Naive thymus-derived CD8-positive, alpha-beta T cell (primary cell): ENCODE data around the gene DNAJC15. TPM values are rescaled to one million over a fixed set of nuclear protein-coding genes. Genes with fewer than 3 reads are reported as not detected.

Experiments
- ATAC-seq, 2 donors: fragments of 150-1000 bp; cut with Tn5 transposase in 1 of 2; sonication (Bioruptor Pico), chemical (Tn5 transposase) in 1 of 2; 1 replicate in 1 of 2; 2 replicates in 1 of 2; pipeline ENCODE4 v1.10.0; 2021; ENCODE audit warnings: mild to moderate bottlenecking in 2 of 2, moderate library complexity in 2 of 2
- POLR2A ChIA-PET: fragments of 350-600 bp; sonication (Branson Sonifier 250); formaldehyde crosslinking; loops from one replicate; lab custom pipeline; 2021; ENCODE audit warnings: antibody characterized with exemption; lab: Charles Lee
- DNase-seq, 10 donors: peaks; one replicate each; pipeline versions ENCODE4 v3.0.0 to v3.0.0-alpha.2; 2020 to 2022
- H3K27ac Mint-ChIP-seq, 10 donors: one replicate each; pipeline ENCODE4 v1.8.0; 2020 to 2022; ENCODE audit warnings: mild to moderate bottlenecking in 10 of 10, mixed read lengths in 10 of 10, moderate library complexity in 4 of 10, inconsistent platforms in 1 of 10
- H3K27me3 Mint-ChIP-seq, 5 donors: one replicate each; pipeline ENCODE4 v1.8.0; 2021 to 2022; ENCODE audit warnings: mixed read lengths in 5 of 5
- H3K36me3 Mint-ChIP-seq, 3 donors: one replicate each; pipeline ENCODE4 v1.8.0; 2020 to 2022; ENCODE audit warnings: mixed read lengths in 3 of 3, mild to moderate bottlenecking in 2 of 3, inconsistent platforms in 1 of 3
- H3K4me1 Mint-ChIP-seq, 4 donors: one replicate each; pipeline ENCODE4 v1.8.0; 2021 to 2022; ENCODE audit warnings: mixed read lengths in 4 of 4
- H3K4me3 Mint-ChIP-seq, 10 donors: one replicate each; pipeline ENCODE4 v1.8.0; 2020 to 2022; ENCODE audit warnings: mild to moderate bottlenecking in 10 of 10, mixed read lengths in 10 of 10, moderate library complexity in 6 of 10, inconsistent platforms in 1 of 10
- H3K9me3 Mint-ChIP-seq, 9 donors: one replicate each; pipeline ENCODE4 v1.8.0; 2020 to 2022; ENCODE audit warnings: mixed read lengths in 9 of 9, mild to moderate bottlenecking in 3 of 9, inconsistent platforms in 1 of 9, moderate library complexity in 1 of 9
- polyA plus RNA-seq, 3 donors: library from polyadenylated mRNA; unstranded; fragments of 300-500 nt; fragmentation: Illumina TruSeq; gene quantifications; one replicate each; pipeline ENCODE4 v1.2.3, GENCODE V29; 2021
- total RNA-seq, 8 experiments: library from RNA in 2 of 8; stranded (reverse) in 2 of 8; gene quantifications; one replicate each; pipeline ENCODE4 v1.2.3 and lab custom pipeline; 2021 to 2026

The DNAJC15 gene
- total and polyA plus RNA-seq, 5 experiments from 2014 or later: 9.5 to 26.5 (median 12.7) TPM

- peaks cover 7 to 34% (median 30%) of the 10 kb centered on the region in 4 donors for H3K4me1 Mint-ChIP-seq
- POLR2A ChIA-PET: no interaction called here
Observed at GRCh38 chr13:43077906-43078305, 54.5 kb downstream of the DNAJC15 start.

GRCh38 chr13:43078399-43078798 is 55.0 kb downstream of the DNAJC15 start:
- Mint-ChIP-seq H3K27me3 (no peaks in the 10 kb centered on the region), H3K9me3 (peaks cover 0 to 5% (median 0%) of the 10 kb centered on the region in 9 donors), H3K4me1 (peaks cover 5 to 33% (median 25%) of the 10 kb centered on the region in 4 donors), H3K36me3 (peaks cover 15 to 29% (median 24%) of the 10 kb centered on the region in 3 donors), H3K4me3 (no peak overlapping the region), H3K27ac (peak overlapping the region in 2 of 10 donors; percentile 16 to 67)
- POLR2A ChIA-PET: no interaction called here
- ATAC-seq: no peak
- no peak for DNase-seq

More at GRCh38 chr13:43077906-43078305, 54.5 kb downstream of the DNAJC15 start:
- Mint-ChIP-seq H3K4me3 (no peak overlapping the region), H3K36me3 (peaks cover 17 to 31% (median 24%) of the 10 kb centered on the region in 3 donors), H3K27ac (peak overlapping the region in 4 of 10 donors; percentile 11 to 81 (median 70)), H3K27me3 (no peaks in the 10 kb centered on the region), H3K9me3 (peaks cover 0 to 5% (median 0%) of the 10 kb centered on the region in 9 donors)
- no peak for ATAC-seq
- no peak for DNase-seq

- POLR2A ChIA-PET: no interaction called here
- Mint-ChIP-seq H3K9me3 (peaks cover 0 to 5% (median 0%) of the 10 kb centered on the region in 9 donors), H3K27ac (no peak overlapping the region), H3K4me1 (peaks cover 5 to 29% (median 24%) of the 10 kb centered on the region in 4 donors), H3K36me3 (peaks cover 15 to 29% (median 24%) of the 10 kb centered on the region in 3 donors), H3K27me3 (no peaks in the 10 kb centered on the region), H3K4me3 (no peak overlapping the region)
- ATAC-seq (no peak), DNase-seq (no peak)
Observed at GRCh38 chr13:43079392-43079931, 56.1 kb downstream of the DNAJC15 start.

GRCh38 chr13:43080199-43080598 is 56.8 kb downstream of the DNAJC15 start:
- Mint-ChIP-seq H3K27me3 (no peaks in the 10 kb centered on the region), H3K27ac (no peak overlapping the region)

DNA sequence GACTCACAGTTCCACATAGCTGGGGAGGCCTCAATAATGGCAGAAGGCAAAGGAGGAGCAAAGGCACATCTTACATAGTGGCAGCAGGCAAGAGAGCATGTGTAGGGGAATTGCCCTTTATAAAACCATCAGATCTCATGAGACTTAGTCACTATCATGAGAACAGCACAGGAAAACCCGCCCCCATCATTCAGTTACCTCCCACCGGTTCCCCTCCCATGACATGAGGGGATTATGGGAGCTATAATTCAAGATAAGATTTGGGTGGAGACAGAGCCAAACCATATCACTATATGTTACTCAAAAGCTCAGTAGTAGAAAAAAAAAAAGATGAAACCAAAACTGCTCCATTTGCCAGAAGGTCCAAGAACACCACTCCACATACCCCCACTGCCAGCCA is 58.5 kb downstream of the DNAJC15 start:
- Mint-ChIP-seq H3K4me1 (peaks cover under 1 to 10% (median 6%) of the 10 kb centered on the region in 4 donors), H3K27ac (peak overlapping the region in 1 of 10 donors; percentile 31), H3K36me3 (peaks cover 15 to 42% (median 31%) of the 10 kb centered on the region in 3 donors), H3K4me3 (no peak overlapping the region), H3K27me3 (no peaks in the 10 kb centered on the region), H3K9me3 (peaks cover 0 to 5% (median 0%) of the 10 kb centered on the region in 9 donors)
- DNase-seq (no peak), ATAC-seq (no peak)
- POLR2A ChIA-PET: no interaction called here

More at GRCh38 chr13:43080199-43080598, 56.8 kb downstream of the DNAJC15 start:
- no peak for DNase-seq
- peaks cover 15 to 29% (median 24%) of the 10 kb centered on the region in 3 donors for H3K36me3 Mint-ChIP-seq
- peaks cover 3 to 23% (median 19%) of the 10 kb centered on the region in 4 donors for H3K4me1 Mint-ChIP-seq
- ATAC-seq: no peak
- H3K9me3 Mint-ChIP-seq: peaks cover 0 to 5% (median 0%) of the 10 kb centered on the region in 9 donors
- no peak overlapping the region for H3K4me3 Mint-ChIP-seq
- POLR2A ChIA-PET: no interaction called here

DNA sequence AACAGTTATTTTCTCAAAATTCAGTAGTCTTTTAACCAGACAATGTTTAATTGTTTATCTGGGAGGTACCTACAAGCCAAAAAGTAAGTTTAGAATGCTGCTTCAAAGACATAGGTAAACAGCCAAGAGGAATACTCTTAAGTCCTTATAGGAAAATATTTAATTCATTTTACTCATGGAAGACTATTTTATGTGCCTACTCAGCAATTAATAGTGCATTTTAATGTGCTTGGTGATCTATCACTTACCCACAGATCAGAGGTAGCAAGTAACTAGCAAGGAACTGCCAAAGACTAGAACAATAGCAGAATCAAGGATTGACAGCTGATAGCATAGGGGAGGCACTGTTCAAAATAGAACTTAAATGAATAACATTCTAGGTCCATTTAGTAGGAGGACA is 60.4 kb downstream of the DNAJC15 start:
- DNase-seq (no peak), ATAC-seq (no peak)
- POLR2A ChIA-PET: no interaction called here
- Mint-ChIP-seq H3K9me3 (peaks cover 0 to 6% (median 0%) of the 10 kb centered on the region in 9 donors), H3K4me3 (no peak overlapping the region), H3K27me3 (no peaks in the 10 kb centered on the region), H3K4me1 (peaks cover 5 to 21% (median 7%) of the 10 kb centered on the region in 4 donors), H3K27ac (peak overlapping the region in 1 of 10 donors; percentile 16), H3K36me3 (peaks cover 25 to 50% (median 40%) of the 10 kb centered on the region in 3 donors)

- peak in 3 of 10 donors; percentile 13 to 14 (median 13) for DNase-seq
Observed at GRCh38 chr13:43085545-43085944, 62.2 kb downstream of the DNAJC15 start.

GRCh38 chr13:43086181-43086580 is 62.8 kb downstream of the DNAJC15 start:
- DNase-seq (no peak), ATAC-seq (no peak)
- Mint-ChIP-seq H3K27ac (peak overlapping the region in 1 of 10 donors; percentile 36), H3K4me1 (peaks cover 5 to 21% (median 7%) of the 10 kb centered on the region in 4 donors), H3K36me3 (peaks cover 18 to 54% (median 48%) of the 10 kb centered on the region in 3 donors), H3K9me3 (peaks cover 0 to 13% (median 3%) of the 10 kb centered on the region in 9 donors), H3K27me3 (no peaks in the 10 kb centered on the region), H3K4me3 (no peak overlapping the region)
- POLR2A ChIA-PET: no interaction called here

More at GRCh38 chr13:43085545-43085944, 62.2 kb downstream of the DNAJC15 start:
- H3K9me3 Mint-ChIP-seq: peaks cover 0 to 13% (median 3%) of the 10 kb centered on the region in 9 donors
- H3K27ac Mint-ChIP-seq: no peak overlapping the region
- H3K4me1 Mint-ChIP-seq: peaks cover 5 to 21% (median 7%) of the 10 kb centered on the region in 4 donors
- POLR2A ChIA-PET: interaction anchor here (1.2 to 1.6 kb wide), 2 partner anchors 62 to 93 kb away, joined by 4 read pairs; partner anchors contain the start of gene DNAJC15
- ATAC-seq: no peak
- no peaks in the 10 kb centered on the region for H3K27me3 Mint-ChIP-seq
- no peak overlapping the region for H3K4me3 Mint-ChIP-seq
- H3K36me3 Mint-ChIP-seq: peaks cover 20 to 56% (median 50%) of the 10 kb centered on the region in 3 donors

GRCh38 chr13:43088093-43088511 is 64.7 kb downstream of the DNAJC15 start:
- H3K27me3 Mint-ChIP-seq: no peaks in the 10 kb centered on the region
- peak overlapping the region in 9 of 10 donors; percentile 45 to 89 (median 67) for H3K27ac Mint-ChIP-seq
- peaks cover 0 to 13% (median 3%) of the 10 kb centered on the region in 9 donors for H3K9me3 Mint-ChIP-seq
- H3K36me3 Mint-ChIP-seq: peaks cover 28 to 51% (median 50%) of the 10 kb centered on the region in 3 donors
- POLR2A ChIA-PET: interaction anchor here (0.7 kb wide), 1 partner anchor 96 kb away, joined by 3 read pairs; the partner anchor contains the start of gene EPSTI1
- ATAC-seq: no peak
- no peak for DNase-seq
- peaks cover 5 to 15% (median 7%) of the 10 kb centered on the region in 4 donors for H3K4me1 Mint-ChIP-seq
- H3K4me3 Mint-ChIP-seq: peak overlapping the region; percentile 39 to 85 (median 68)

GRCh38 chr13:43089912-43090498 is 66.6 kb downstream of the DNAJC15 start:
- Mint-ChIP-seq H3K9me3 (peaks cover 0 to 13% (median 3%) of the 10 kb centered on the region in 9 donors), H3K4me1 (peaks cover 6 to 16% (median 8%) of the 10 kb centered on the region in 4 donors), H3K27me3 (no peaks in the 10 kb centered on the region), H3K4me3 (no peak overlapping the region), H3K36me3 (peaks cover 28 to 53% (median 51%) of the 10 kb centered on the region in 3 donors), H3K27ac (no peak overlapping the region)
- DNase-seq: no peak
- POLR2A ChIA-PET: no interaction called here
- ATAC-seq: no peak

GRCh38 chr13:43094901-43095300 is 71.5 kb downstream of the DNAJC15 start:
- Mint-ChIP-seq H3K4me1 (peaks cover 4 to 14% (median 8%) of the 10 kb centered on the region in 4 donors), H3K36me3 (peaks cover 18 to 35% (median 23%) of the 10 kb centered on the region in 3 donors), H3K27me3 (no peaks in the 10 kb centered on the region), H3K27ac (peak overlapping the region in 2 of 10 donors; percentile 16 to 17), H3K9me3 (peaks cover 0 to 5% (median 0%) of the 10 kb centered on the region in 9 donors), H3K4me3 (no peak overlapping the region)
- ATAC-seq: no peak
- no peak for DNase-seq
- POLR2A ChIA-PET: no interaction called here

- Mint-ChIP-seq H3K36me3 (peaks cover 18 to 34% (median 25%) of the 10 kb centered on the region in 3 donors), H3K4me3 (no peak overlapping the region), H3K27ac (peak overlapping the region in 2 of 10 donors; percentile 27 to 30), H3K9me3 (peaks cover 0 to 12% (median 4%) of the 10 kb centered on the region in 9 donors), H3K27me3 (no peaks in the 10 kb centered on the region), H3K4me1 (peaks cover 4 to 19% (median 9%) of the 10 kb centered on the region in 4 donors)
- POLR2A ChIA-PET: interaction anchor here (0.6 to 1.0 kb wide), 2 partner anchors 11 to 31 kb away, joined by 3 read pairs; no protein-coding TSS in a partner anchor
- ATAC-seq (no peak), DNase-seq (no peak)
Observed at GRCh38 chr13:43095771-43096719, 72.7 kb downstream of the DNAJC15 start.
